ENCODE measurements around the gene CKLF. TPM values are rescaled to one million over a fixed set of nuclear protein-coding genes. Genes with fewer than 3 reads are reported as not detected.

The CKLF gene
- total RNA-seq, 1 donor from 2014 or later, result 17.9 TPM

DNA sequence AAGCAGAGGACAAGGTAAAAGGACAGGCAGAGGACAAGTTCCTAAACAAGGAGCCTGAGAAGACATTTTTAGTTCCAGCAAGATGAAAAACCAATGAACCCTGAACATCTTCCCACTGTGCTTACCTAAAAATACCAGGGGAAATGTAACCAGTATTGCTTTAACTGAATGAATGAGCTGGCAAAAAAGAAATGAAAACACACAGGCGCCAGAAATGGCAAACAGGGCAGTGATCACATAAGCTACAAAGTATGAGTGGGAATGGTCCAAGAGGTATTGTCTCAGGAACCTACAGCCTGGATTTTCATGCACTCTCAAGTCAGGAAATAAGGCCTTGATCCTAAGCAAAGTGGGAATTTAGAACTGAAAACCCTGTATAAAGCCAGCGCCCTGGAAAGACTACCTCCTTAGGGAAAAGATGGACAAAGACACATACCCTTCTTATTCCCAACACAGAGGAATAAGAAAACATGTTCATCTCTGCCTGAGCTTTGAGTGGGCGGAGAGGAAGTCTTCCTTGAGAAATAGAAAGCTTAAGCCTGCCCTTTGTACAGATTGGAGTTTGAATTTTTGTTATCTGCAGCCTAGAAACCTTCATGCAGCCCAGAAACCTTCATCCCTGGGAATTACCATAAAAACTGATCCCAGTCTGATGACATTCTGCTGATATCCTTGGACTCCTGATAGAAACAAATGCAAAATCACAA, 29.0 kb downstream of the CKLF start:
- TF ChIP-seq, protein P1, sequence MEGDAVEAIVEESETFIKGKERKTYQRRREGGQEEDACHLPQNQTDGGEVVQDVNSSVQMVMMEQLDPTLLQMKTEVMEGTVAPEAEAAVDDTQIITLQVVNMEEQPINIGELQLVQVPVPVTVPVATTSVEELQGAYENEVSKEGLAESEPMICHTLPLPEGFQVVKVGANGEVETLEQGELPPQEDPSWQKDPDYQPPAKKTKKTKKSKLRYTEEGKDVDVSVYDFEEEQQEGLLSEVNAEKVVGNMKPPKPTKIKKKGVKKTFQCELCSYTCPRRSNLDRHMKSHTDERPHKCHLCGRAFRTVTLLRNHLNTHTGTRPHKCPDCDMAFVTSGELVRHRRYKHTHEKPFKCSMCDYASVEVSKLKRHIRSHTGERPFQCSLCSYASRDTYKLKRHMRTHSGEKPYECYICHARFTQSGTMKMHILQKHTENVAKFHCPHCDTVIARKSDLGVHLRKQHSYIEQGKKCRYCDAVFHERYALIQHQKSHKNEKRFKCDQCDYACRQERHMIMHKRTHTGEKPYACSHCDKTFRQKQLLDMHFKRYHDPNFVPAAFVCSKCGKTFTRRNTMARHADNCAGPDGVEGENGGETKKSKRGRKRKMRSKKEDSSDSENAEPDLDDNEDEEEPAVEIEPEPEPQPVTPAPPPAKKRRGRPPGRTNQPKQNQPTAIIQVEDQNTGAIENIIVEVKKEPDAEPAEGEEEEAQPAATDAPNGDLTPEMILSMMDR (IDR thresholded peaks at IDR 0.05; ENCODE audit: partially characterized antibody, unreplicated experiment), result no peak
- Mint-ChIP-seq H3K4me3 (ENCODE audit: unreplicated experiment) (no peak overlapping the region), H3K9me3 (ENCODE audit: unreplicated experiment) (peaks cover 2% of the 10 kb centered on the region), H3K36me3 (ENCODE audit: unreplicated experiment) (peaks cover 7% of the 10 kb centered on the region), H3K27ac (ENCODE audit: unreplicated experiment) (no peak overlapping the region), H3K4me1 (ENCODE audit: low read depth, unreplicated experiment) (no peaks in the 10 kb centered on the region), H3K27me3 (ENCODE audit: unreplicated experiment) (peaks cover 15% of the 10 kb centered on the region)
- DNase-seq, result no peak

DNA sequence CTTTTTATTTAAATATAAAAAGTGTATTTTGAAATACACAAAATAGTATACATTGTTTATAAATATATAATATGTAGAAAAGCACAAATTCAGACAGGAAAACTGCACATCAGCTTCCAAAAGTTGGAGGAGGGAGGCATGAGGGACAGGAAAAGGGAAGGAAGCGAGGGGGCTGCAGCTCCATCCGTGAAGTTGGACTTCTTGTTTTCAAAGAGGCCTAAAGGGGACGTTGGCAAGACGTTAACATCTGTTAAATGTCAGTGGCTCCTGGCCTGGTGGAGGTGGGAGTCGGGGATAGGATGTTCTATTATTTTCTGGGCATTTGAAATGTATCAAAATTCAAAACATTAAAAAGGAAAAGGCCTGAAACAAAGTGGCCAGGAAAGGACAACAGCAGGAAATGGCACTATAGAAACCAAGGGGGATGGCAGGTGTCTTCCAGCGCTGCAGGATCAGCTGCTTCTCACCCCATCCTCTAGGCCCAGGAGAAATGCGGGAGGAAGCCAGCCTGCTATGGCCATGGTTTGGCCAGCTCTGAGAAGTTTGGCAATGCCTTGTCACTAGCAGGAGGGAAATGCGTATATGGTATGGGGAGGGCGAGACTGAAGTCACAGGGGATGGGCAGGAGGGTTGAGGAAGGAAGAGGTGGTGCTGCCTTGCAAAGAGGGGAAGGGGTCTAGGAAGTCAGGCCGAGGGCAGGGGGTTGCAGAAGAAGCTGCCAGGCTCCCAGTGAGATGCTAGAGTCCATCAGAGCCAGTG, 33.3 kb downstream of the CKLF start:
- Mint-ChIP-seq H3K4me3 (ENCODE audit: unreplicated experiment) (no peak overlapping the region), H3K4me1 (ENCODE audit: low read depth, unreplicated experiment) (no peaks in the 10 kb centered on the region), H3K36me3 (ENCODE audit: unreplicated experiment) (peaks cover 7% of the 10 kb centered on the region), H3K9me3 (ENCODE audit: unreplicated experiment) (peaks cover 2% of the 10 kb centered on the region), H3K27me3 (ENCODE audit: unreplicated experiment) (peaks cover 3% of the 10 kb centered on the region), H3K27ac (ENCODE audit: unreplicated experiment) (no peak overlapping the region)
- no peak for DNase-seq
- TF ChIP-seq, protein P1 (IDR thresholded peaks at IDR 0.05; ENCODE audit: partially characterized antibody, unreplicated experiment), result no peak

DNA sequence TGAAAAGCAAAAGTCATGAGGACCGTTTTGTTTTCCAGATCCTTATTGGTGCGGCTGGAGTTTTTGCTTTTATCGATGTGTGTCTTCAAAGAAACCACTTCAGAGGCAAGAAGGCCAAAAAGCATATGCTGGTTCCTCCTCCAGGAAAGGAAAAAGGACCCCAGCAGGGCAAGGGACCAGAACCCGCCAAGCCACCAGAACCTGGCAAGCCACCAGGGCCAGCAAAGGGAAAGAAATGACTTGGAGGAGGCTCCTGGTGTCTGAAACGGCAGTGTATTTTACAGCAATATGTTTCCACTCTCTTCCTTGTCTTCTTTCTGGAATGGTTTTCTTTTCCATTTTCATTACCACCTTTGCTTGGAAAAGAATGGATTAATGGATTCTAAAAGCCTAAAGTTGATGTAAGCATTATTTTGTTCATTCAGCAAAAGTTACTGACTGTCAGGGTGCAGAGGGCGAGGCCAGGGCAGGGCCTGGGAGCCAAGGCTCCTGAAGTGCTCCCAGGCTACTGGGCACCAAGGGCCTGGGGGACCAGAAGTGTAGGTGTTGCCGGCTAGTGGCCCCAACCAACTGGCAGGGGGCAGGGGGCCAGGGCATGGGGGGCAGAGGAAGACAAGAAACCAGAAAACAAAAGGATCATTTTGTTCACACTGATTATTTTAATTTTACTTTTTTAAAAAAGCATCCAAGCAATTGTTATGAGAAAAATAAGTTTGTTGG, 35.7 kb downstream of the CKLF start:
- Mint-ChIP-seq H3K27ac (ENCODE audit: unreplicated experiment) (no peak overlapping the region), H3K36me3 (ENCODE audit: unreplicated experiment) (no peaks in the 10 kb centered on the region), H3K4me3 (ENCODE audit: unreplicated experiment) (no peak overlapping the region), H3K9me3 (ENCODE audit: unreplicated experiment) (no peaks in the 10 kb centered on the region), H3K27me3 (ENCODE audit: unreplicated experiment) (peaks cover 3% of the 10 kb centered on the region), H3K4me1 (ENCODE audit: low read depth, unreplicated experiment) (no peaks in the 10 kb centered on the region)
- no peak for DNase-seq
- TF ChIP-seq, protein P1 (IDR thresholded peaks at IDR 0.05; ENCODE audit: partially characterized antibody, unreplicated experiment), result no peak

DNA sequence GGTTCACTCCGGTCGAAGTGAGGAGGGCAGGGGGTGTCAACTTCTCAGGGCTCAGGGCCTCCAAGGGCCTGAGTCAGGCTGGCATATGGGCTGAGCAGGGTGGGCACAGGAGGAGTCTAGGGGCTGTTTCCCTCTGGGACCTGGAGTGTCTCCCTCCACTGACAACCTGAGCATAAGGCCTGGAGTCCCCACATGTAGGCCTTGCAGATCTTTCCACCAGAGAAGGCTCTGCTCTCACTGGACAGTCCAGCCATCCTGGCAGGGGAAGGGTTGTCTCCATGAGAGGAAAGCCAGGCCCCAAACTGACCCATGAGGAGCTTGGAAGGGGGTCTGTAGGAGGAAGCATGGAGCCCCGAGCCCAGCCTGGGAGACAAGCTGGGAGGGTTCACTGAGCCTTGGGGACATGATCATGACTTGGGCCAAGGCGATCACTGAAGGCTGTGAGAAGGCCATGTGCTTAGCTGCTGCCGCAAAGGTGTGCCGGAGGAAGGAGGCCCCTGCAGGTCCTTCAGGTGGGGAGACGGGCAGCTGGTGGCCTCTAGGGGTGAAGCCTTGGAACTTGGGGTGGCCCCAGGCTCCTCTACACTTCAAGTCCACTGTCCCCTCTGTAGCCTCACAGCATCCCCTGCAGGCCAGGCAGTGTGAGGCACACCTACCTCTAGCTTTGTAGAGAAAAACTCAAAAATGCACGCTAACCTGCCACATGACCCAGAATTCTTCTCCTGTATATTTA, 36.8 kb downstream of the CKLF start:
- H3K4me1 Mint-ChIP-seq (ENCODE audit: low read depth, unreplicated experiment), result no peaks in the 10 kb centered on the region
- no peaks in the 10 kb centered on the region for H3K36me3 Mint-ChIP-seq (ENCODE audit: unreplicated experiment)
- no peaks in the 10 kb centered on the region for H3K9me3 Mint-ChIP-seq (ENCODE audit: unreplicated experiment)
- no peak overlapping the region for H3K4me3 Mint-ChIP-seq (ENCODE audit: unreplicated experiment)
- TF ChIP-seq, protein P1 (IDR thresholded peaks at IDR 0.05; ENCODE audit: partially characterized antibody, unreplicated experiment), result no peak
- no peak overlapping the region for H3K27ac Mint-ChIP-seq (ENCODE audit: unreplicated experiment)
- H3K27me3 Mint-ChIP-seq (ENCODE audit: unreplicated experiment), result peaks cover 3% of the 10 kb centered on the region
- DNase-seq, result no peak
